ENCODE results near the gene B4GALT1.

Gene B4GALT1

GRCh38 chr9:33139421-33140228, 27.5 kb downstream of the B4GALT1 start:
- no peak for DNase-seq (ENCODE audit: low read depth)
- no peak overlapping the region for H3K4me3 ChIP-seq (ENCODE audit: low read length)
- TF ChIP-seq CTCF (IDR thresholded peaks at IDR 0.05; ENCODE audit: insufficient read depth, low read depth, low read length, missing control alignments), result no peak

GRCh38 chr9:33138768-33139167, 28.4 kb downstream of the B4GALT1 start:
- no peak for TF ChIP-seq CTCF (IDR thresholded peaks at IDR 0.05; ENCODE audit: insufficient read depth, low read depth, low read length, missing control alignments)
- no peak overlapping the region for H3K4me3 ChIP-seq (ENCODE audit: low read length)
- DNase-seq (ENCODE audit: low read depth), result no peak

- H3K4me3 ChIP-seq (ENCODE audit: low read length), result no peak overlapping the region
- DNase-seq (ENCODE audit: low read depth), result no peak
- no peak for TF ChIP-seq CTCF (IDR thresholded peaks at IDR 0.05; ENCODE audit: insufficient read depth, low read depth, low read length, missing control alignments)
These were observed 29.3 kb downstream of the B4GALT1 start for GRCh38 chr9:33137781-33138264.

- no peak for TF ChIP-seq CTCF (IDR thresholded peaks at IDR 0.05; ENCODE audit: insufficient read depth, low read depth, low read length, missing control alignments)
- no peak overlapping the region for H3K4me3 ChIP-seq (ENCODE audit: low read length)
- DNase-seq (ENCODE audit: low read depth), result peak; percentile 69
These were observed 30.1 kb downstream of the B4GALT1 start for GRCh38 chr9:33136721-33137670.

GRCh38 chr9:33135470-33135958, 31.6 kb downstream of the B4GALT1 start:
- H3K4me3 ChIP-seq (ENCODE audit: low read length), result no peak overlapping the region
- no peak for DNase-seq (ENCODE audit: low read depth)
- TF ChIP-seq CTCF (IDR thresholded peaks at IDR 0.05; ENCODE audit: insufficient read depth, low read depth, low read length, missing control alignments), result no peak

- DNase-seq (ENCODE audit: low read depth), result no peak
- H3K4me3 ChIP-seq (ENCODE audit: low read length), result no peak overlapping the region
- no peak for TF ChIP-seq CTCF (IDR thresholded peaks at IDR 0.05; ENCODE audit: insufficient read depth, low read depth, low read length, missing control alignments)
These were observed 32.1 kb downstream of the B4GALT1 start for GRCh38 chr9:33135031-33135461.
